SIG-M5 treated with dmso at 0.1 percent for 504 hours (cell line): ENCODE measurements around the gene PSEN1.

Source experiments
- DNase-seq: peaks from one replicate; lab custom pipeline; 2025; ENCODE audit not compliant: unreplicated experiment; lab: John Stamatoyannopoulos, UW

The PSEN1 gene

GRCh38 chr14:73238424-73238852 lies 102.1 kb downstream of the PSEN1 start:
- DNase-seq, result peak; percentile 20

- no peak for DNase-seq
Observed at GRCh38 chr14:73238941-73239340, 102.6 kb downstream of the PSEN1 start.

DNA sequence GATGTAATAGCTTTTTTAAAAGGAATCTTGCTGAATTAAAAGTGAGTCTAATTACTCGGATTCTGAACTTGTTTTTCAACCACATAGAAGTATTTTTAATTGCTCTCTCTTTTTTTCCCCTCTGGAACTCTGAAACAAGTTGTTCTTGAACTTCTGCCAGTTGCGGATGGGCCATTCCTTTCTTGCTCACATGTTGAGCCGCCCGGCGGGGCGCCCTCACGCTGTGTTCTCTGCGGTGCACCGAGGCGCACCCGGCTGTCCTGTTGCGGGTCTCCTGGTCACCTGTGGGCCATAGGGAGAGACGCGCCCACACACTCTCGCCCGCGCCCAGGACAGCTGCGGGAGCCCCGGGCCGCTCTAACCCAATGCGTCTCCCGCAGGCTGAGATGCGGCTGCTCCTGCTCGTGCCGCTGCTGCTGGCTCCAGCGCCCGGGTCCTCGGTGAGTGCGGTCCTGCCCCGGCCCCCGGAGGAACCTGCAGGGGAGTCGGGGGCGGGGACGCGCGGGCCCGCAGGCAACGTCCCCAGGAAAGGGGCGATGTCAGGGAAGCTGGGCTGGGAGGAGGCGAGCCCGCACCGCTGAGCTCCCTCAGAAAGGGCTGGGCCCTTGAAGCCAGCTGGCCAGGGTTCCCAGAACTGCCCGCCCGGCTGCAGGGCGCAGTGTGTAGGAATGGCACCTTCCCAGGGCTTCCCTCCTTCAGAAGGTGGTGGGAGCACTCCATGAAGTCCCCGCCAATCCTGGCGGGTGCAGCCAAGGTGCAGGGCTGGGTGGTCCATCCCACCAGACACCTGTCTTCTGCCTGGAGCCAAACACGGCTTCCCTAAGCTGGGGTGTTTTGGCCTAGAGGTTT lies 103.3 kb downstream of the PSEN1 start:
- DNase-seq, result no peak

DNA sequence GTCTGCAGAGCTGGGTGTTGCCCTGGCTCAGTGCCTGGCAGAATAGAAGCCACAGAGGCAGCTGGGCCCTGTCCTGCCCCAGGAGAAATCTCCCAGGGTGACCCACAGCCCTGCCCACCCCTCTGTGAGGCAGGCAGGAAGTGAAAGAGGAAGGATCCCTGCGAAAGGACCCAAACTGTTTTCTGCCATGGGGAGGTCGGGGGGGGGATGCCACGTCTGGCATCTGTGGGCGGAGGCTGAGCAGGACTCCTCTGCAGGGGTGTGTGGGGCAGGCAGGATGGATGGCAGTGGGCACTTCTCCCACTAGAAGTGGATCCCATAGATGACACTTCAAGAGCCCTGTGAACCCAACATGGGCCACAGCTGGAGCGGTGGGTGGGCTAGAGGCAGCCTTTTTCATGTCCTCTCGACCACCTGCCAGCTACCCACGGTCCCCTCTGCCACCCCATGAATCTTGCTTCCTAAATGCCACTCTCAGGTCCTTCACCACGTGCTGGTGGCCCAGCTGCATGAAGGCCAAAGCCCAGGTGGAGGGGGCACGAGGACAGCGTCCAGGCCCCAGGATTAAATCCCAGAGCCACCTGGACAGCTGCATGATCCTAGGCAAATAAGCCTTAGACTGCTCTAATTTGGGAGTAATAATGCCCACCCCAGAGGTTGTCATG lies 104.6 kb downstream of the PSEN1 start:
- peak; percentile 60 for DNase-seq

DNA sequence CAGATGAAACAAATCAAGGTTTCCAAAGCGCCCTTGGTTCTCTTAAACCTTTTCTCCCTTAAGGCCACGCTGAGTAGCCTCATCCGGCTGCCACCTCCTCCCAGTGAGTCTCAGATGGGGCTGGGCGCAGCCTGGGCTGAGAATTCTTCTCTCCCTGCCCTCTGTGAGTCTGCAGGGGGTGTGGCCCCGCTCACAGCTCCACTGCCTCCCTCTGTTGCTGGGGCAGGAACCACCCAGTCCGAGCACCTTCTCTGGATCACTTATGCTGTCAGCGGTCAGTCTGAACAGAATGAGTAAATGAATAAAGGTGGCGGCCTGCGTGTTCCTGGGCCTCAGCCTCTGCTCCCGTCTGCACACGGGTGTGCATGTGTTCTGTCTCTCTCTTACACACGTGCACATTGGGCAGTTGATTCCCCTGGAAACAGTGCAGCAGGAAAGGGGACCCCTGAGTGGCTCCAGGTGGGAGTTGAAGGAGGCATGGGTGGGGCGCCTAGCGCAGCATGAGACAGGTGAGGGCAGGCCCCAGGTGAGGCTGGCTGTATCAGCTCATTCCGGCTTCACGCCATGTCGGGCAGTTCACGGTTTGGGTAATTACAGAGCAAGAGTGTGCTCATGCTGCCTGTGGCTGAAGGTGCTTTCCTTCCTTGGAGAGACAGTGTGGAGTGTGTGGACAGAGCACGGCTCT lies 105.3 kb downstream of the PSEN1 start:
- no peak for DNase-seq

GRCh38 chr14:73242357-73242901 lies 106.1 kb downstream of the PSEN1 start:
- peak; percentile 10 for DNase-seq

DNA sequence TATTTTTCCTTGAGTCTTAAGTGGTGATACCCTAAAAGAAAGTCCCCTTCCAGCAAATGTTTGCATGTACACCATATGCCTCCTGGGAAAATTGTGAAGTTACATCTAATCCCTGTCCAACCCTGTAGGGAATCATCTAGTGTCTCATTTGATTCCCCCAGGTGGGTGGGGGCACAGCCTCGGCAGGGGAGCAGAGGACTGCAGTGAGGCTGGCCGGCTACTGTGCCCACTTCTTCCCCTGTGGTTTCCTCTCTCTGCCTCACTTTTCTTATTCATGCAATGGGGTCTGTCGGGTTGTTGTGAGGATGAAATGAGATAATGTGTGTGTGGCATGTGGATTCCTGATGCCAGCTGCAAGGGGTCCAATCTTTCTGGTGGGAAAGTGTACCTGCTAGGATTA lies 107.0 kb downstream of the PSEN1 start:
- DNase-seq, result no peak

- no peak for DNase-seq
Observed at GRCh38 chr14:73243748-73244147, 107.4 kb downstream of the PSEN1 start.

- DNase-seq, result no peak
Observed at GRCh38 chr14:73244541-73245290, 108.4 kb downstream of the PSEN1 start.

DNA sequence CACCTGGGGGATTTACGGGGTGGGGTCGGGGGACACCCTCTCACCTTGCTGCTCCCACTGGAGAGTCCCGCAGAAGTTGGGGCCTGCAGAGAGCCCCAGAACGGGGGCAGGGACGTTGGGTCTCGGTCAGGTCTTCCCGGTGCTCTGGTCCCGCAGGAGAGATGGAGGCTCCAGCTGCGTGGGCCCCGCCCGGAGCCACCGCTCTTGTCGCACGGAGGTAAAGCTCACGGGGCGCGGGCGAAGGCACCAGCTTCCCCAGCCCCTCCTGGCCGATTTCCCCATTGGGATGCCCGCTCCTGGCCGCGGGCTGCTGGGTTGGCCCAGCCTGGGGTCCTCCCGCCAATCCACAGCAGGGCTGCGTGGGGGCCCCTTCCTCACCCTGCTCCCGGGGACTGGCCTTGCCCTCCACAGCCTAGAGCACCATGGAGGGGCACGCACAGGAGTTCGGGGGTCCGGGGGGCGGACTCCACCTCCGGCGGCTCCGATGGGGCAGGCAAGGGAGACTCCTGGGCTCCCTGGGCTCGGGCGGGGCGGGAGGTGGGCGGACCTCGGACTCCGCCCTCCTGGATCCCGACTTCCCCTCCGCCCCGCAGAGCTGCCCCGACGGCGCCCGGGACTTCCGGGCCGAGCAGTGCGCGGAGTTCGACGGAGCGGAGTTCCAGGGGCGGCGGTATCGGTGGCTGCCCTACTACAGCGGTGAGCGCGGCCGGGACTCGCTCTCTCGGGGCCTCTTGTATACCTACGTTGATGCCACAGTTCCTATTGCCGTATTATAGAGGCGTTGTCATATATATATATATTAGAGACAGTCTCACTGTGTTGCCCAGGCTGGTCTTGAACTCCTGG lies 109.4 kb downstream of the PSEN1 start:
- peak; percentile 46 for DNase-seq

- no peak for DNase-seq
Observed at GRCh38 chr14:73246387-73247150, 110.3 kb downstream of the PSEN1 start.

GRCh38 chr14:73248108-73248868 lies 112.0 kb downstream of the PSEN1 start:
- DNase-seq, result no peak

DNA sequence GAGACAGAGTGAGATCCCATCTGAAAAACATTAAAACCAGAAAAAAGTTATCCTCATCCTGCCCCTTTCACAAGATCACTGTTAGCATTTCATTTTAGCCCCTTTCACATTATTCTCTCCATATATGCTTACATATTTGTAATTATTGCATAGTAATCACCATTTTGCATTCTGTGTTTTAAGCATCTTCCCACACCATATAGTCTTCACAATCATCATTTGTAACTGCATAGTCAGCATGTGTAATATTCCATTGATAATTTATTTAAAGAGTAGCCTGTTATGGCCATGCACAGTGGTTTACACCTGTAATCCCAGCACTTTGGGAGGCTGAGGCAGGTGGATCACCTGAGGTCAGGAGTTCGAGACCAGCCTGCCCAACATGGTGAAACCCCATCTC lies 112.8 kb downstream of the PSEN1 start:
- DNase-seq, result no peak

DNA sequence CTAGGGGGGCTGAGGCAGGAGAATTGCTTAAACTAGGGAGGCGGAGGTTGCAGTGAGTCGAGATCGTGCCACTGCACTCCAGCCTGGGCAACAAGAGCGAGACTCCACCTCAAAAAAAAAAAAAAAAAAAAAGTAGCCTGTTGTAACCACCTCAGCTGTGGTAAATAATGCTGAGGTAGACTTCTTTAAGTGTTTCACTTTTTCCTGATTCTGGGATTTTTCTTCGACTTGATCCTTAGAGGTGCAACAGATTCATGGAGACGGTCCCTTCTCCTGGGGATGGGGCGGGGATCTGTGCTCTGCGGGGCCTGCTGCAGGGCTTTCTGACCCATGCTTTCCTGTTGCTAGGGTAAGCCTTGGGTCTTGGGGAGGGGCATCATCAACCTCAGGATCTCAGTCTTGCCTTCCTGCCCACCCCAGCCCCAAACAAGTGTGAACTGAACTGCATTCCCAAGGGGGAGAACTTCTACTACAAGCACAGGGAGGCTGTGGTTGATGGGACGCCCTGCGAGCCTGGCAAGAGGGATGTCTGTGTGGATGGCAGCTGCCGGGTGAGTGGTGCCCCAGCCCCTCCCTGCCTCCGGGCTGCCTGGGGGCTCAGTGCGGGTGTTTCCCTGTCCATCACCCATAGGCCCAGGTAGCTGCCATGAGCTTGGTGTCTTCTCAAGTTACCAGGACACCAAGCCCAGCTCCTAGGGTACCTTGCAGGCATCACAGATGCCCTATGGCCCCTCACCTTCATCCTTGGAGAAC lies 113.4 kb downstream of the PSEN1 start:
- no peak for DNase-seq

DNA sequence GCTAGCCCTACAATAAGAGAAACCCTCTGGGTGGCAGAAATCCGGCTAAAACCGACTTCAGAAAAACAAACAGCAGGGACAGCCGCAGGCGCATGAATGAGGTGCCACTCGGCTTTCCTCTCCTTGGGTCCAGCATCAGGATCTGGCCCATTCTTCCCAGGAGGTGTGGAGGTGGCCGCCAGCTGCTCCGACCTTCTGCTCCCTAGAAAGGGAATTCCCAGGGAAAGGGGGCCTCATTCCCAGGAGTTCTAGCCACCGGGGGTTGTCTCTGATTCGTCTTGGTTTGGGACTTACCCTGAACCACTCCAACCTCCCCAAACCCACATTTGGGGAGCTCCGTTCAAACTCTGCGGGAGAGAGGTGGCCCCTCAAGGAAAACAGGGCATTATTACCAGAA lies 114.0 kb downstream of the PSEN1 start:
- no peak for DNase-seq

DNA sequence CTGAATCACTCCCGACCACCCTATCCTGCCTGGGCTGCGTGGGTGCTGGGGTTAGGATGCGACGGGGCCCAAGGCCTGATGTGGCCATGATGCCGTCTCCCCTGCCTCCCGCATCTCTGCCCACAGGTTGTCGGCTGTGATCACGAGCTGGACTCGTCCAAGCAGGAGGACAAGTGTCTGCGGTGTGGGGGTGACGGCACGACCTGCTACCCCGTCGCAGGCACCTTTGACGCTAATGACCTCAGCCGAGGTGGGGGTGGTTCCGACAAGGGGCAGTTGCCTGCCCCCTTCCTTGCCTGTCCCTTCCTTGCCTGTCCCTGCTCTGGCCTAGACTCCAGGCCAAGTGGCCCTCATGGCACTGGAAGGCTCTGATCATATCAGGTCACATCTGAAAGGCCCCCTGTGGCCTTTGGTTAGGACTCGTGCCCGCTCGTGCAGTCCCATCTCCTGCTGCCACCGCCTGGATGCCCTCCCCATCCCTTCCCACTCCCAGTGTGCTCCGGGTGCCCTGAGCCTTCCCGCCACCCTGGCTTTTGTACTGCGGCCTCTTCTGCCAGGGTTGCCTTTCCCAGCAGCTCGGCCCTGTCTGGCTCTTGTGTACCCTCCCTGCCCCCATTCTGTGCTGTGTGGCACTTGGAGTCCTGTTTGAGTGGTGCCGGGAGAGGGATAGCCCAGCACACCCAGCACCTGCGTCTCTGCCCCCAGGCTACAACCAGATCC lies 114.6 kb downstream of the PSEN1 start:
- no peak for DNase-seq
